ENCODE measurements around the gene GIT1. TPM values are rescaled to one million over a fixed set of nuclear protein-coding genes. Genes with fewer than 3 reads are reported as not detected.

The GIT1 gene
- total and polyA plus RNA-seq, 2 donors (not counting 3 experiments of a cell fraction or from before 2014, with no cell fraction given), result 75.5 to 92.5 TPM

DNA sequence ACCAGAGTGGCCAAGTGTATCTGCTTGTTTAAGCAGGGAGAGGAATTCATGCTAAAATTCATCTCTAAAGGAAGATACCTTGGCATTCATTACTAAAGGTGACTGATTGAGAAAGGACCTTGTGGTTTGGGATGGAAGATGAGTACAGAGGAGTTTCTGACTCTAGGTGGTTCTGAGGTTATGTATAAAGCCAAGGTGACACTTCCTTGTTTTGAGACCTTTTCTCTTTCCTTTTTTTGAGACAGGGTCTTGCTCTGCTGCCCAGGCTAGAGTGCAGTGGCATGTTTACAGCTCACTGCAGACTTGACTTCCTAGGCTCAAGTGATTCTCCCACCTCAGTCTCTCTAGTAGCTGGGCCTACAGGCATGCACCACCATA is 31.7 kb downstream of the GIT1 start:
- ChIA-PET POLR2A (no interaction called here), CTCF (interaction anchor here (1.4 to 4.1 kb wide), 2 partner anchors 9 to 21 kb away, joined by 3 to 16 read pairs; no protein-coding TSS in a partner anchor)
- intact Hi-C loops (cut with micrococcal nuclease) (no loop called here), dilution Hi-C loops (cut with MboI; ENCODE audit: extremely low pct_ligation_motif_present, low sequenced_read_pairs) (no loop called here)
- no peak overlapping the region for H2AFZ ChIP-seq (ENCODE audit: low read depth, low read length)
- no TSS peak for BruUV-seq (replicated peaks)
- TF ChIP-seq GATA2 (IDR thresholded peaks at IDR 0.05; ENCODE audit: insufficient read depth, insufficient read length, low read depth, low read length), result no peak
- no peak for TF ChIP-seq POLR2AphosphoS5 (IDR thresholded peaks at IDR 0.05; ENCODE audit: insufficient read depth, low read depth, low read length)
- no peak for TF ChIP-seq EZH2 (IDR thresholded peaks at IDR 0.05; ENCODE audit: borderline replicate concordance, low read depth, low read length, severe bottlenecking)
- TF ChIP-seq, protein P1, sequence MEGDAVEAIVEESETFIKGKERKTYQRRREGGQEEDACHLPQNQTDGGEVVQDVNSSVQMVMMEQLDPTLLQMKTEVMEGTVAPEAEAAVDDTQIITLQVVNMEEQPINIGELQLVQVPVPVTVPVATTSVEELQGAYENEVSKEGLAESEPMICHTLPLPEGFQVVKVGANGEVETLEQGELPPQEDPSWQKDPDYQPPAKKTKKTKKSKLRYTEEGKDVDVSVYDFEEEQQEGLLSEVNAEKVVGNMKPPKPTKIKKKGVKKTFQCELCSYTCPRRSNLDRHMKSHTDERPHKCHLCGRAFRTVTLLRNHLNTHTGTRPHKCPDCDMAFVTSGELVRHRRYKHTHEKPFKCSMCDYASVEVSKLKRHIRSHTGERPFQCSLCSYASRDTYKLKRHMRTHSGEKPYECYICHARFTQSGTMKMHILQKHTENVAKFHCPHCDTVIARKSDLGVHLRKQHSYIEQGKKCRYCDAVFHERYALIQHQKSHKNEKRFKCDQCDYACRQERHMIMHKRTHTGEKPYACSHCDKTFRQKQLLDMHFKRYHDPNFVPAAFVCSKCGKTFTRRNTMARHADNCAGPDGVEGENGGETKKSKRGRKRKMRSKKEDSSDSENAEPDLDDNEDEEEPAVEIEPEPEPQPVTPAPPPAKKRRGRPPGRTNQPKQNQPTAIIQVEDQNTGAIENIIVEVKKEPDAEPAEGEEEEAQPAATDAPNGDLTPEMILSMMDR (IDR thresholded peaks at IDR 0.05; ENCODE audit: extremely low read depth in 1 of 2, insufficient read depth in 1 of 2, low read depth in 1 of 2, low read length in 2 of 2), result no peak
- no peak for TF ChIP-seq POLR2A (IDR thresholded peaks at IDR 0.05; ENCODE audit: low read depth, low read length)
- TF ChIP-seq MYC (IDR thresholded peaks at IDR 0.05; ENCODE audit: low read depth, low read length), result no peak
- no peak for TF ChIP-seq JUN (IDR thresholded peaks at IDR 0.05; ENCODE audit: borderline replicate concordance, insufficient read depth, insufficient read length, low read depth)
- no peak for TF ChIP-seq FOS (IDR thresholded peaks at IDR 0.05; ENCODE audit: borderline replicate concordance, insufficient read depth, low read length)
- TF ChIP-seq, protein P2, sequence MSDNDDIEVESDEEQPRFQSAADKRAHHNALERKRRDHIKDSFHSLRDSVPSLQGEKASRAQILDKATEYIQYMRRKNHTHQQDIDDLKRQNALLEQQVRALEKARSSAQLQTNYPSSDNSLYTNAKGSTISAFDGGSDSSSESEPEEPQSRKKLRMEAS (IDR thresholded peaks at IDR 0.05; ENCODE audit: insufficient read depth, insufficient read length), result no peak
- H3K4me3 ChIP-seq (replicated peaks in 1 of 3; ENCODE audit: insufficient read depth in 1 of 3, low read depth in 1 of 3, low read length in 3 of 3), result no peak overlapping the region
- no peaks in the 10 kb centered on the region for H4K20me1 ChIP-seq (replicated peaks; ENCODE audit: control insufficient read depth, extremely low read depth, insufficient read depth, low read length)
- no peaks in the 10 kb centered on the region for H3K36me3 ChIP-seq (ENCODE audit: control insufficient read depth in 2 of 2, extremely low read depth in 1 of 2, insufficient read depth in 2 of 2, low read length in 2 of 2)
- no peaks in the 10 kb centered on the region for H3K4me1 ChIP-seq (ENCODE audit: control insufficient read depth, extremely low read depth, insufficient read depth, low read length)
- no peaks in the 10 kb centered on the region for H3K27me3 ChIP-seq (ENCODE audit: control insufficient read depth in 2 of 2, insufficient read depth in 2 of 2, low read length in 2 of 2)
- H3K9me1 ChIP-seq (replicated peaks; ENCODE audit: control insufficient read depth, extremely low read depth, insufficient read depth, low read length), result no peaks in the 10 kb centered on the region
- no peaks in the 10 kb centered on the region for H3K79me2 ChIP-seq (ENCODE audit: control insufficient read depth, insufficient read depth, low read length)
- H3K4me2 ChIP-seq (ENCODE audit: insufficient read depth, low read length), result no peak overlapping the region
- no peak overlapping the region for H3K9ac ChIP-seq (replicated peaks; ENCODE audit: extremely low read depth, insufficient read depth, low read length)
- H3K27ac ChIP-seq (ENCODE audit: insufficient read depth, low read depth, low read length), result no peak overlapping the region
- no peak for FAIRE-seq
- H3K9me3 ChIP-seq (replicated peaks; ENCODE audit: control insufficient read depth, insufficient read depth, low read length), result no peaks in the 10 kb centered on the region
- DNase-seq (ENCODE audit: low read depth, low spot score), result no peak
